ENCODE results near the gene UBQLN1. TPM values are rescaled to one million over a fixed set of nuclear protein-coding genes. Genes with fewer than 3 reads are reported as not detected.

Gene UBQLN1
- total RNA-seq, 1 experiment from 2014 or later = 162 TPM

DNA sequence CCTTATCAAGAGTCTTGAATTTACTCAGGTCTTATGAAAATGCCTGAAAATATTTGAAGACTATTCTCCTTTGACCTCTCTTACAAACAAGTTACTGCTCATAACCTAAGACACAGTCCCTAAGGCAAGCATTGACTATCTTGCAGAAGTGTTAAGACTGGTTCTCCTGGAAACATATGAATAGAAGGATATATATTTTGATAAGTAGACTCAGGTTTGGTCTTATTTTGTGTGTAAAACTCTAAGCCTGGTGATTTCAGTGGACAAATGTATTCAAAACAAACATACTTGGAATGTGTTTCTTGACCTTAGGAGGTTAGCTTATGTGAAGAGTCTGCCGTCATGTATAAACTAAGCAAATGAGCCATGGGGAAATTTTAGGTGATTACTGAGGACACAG, 7.5 kb upstream of the UBQLN1 start:
- POLR2A ChIA-PET (ENCODE audit: low non-redundant PET) = no interaction called here
- Histone ChIP-seq H3K4me3 (ENCODE audit: low read depth, low read length, poor library complexity, severe bottlenecking) (no peak overlapping the region), H3K9me3 (ENCODE audit: low read depth, low read length, poor library complexity, severe bottlenecking) (no peaks in the 10 kb centered on the region), H3K36me3 (ENCODE audit: insufficient read depth, low read length, poor library complexity, severe bottlenecking) (no peaks in the 10 kb centered on the region), H3K4me1 (ENCODE audit: insufficient read depth, low read length, poor library complexity, severe bottlenecking) (no peaks in the 10 kb centered on the region), H3K27me3 (replicated peaks; ENCODE audit: insufficient read depth, low read depth, low read length, poor library complexity) (no peaks in the 10 kb centered on the region), H3K27ac (ENCODE audit: low read depth, low read length, poor library complexity, severe bottlenecking) (no peak overlapping the region)
- intact Hi-C loops (cut with micrococcal nuclease; ENCODE audit: unreplicated experiment) = no loop called here
- CTCF ChIA-PET = no interaction called here
- TF ChIP-seq, protein P1, sequence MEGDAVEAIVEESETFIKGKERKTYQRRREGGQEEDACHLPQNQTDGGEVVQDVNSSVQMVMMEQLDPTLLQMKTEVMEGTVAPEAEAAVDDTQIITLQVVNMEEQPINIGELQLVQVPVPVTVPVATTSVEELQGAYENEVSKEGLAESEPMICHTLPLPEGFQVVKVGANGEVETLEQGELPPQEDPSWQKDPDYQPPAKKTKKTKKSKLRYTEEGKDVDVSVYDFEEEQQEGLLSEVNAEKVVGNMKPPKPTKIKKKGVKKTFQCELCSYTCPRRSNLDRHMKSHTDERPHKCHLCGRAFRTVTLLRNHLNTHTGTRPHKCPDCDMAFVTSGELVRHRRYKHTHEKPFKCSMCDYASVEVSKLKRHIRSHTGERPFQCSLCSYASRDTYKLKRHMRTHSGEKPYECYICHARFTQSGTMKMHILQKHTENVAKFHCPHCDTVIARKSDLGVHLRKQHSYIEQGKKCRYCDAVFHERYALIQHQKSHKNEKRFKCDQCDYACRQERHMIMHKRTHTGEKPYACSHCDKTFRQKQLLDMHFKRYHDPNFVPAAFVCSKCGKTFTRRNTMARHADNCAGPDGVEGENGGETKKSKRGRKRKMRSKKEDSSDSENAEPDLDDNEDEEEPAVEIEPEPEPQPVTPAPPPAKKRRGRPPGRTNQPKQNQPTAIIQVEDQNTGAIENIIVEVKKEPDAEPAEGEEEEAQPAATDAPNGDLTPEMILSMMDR (conservative IDR thresholded peaks at IDR 0.05; ENCODE audit: low read depth, low read length) = no peak
- TF ChIP-seq EZH2 (IDR thresholded peaks at IDR 0.05; ENCODE audit: borderline replicate concordance, low read depth, low read length, poor library complexity, severe bottlenecking) = no peak
- no TSS peak for BruUV-seq (replicated peaks)
- DNase-seq (ENCODE audit: low spot score) = no peak

DNA sequence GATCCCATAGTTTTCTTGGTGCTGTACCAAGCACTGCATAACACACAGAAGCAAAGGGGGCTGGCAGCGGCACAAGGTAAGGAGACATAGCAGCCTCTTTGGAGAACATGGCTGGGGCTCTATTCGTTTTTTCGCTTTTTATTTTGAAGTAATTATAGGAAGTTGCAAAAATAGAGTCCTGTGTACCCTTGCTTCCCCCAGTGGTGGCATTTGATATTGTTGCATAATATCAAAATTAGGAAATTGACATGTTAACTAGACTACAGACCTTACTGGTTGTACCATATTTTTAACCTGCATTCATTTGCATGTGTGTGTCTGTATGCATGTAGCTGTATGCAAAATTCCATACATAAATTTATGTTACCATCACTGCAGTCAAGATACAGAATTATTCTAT, 6.6 kb upstream of the UBQLN1 start:
- no peaks in the 10 kb centered on the region for H3K4me1 ChIP-seq (ENCODE audit: insufficient read depth, low read length, poor library complexity, severe bottlenecking)
- intact Hi-C loops (cut with micrococcal nuclease; ENCODE audit: unreplicated experiment) = no loop called here

DNA sequence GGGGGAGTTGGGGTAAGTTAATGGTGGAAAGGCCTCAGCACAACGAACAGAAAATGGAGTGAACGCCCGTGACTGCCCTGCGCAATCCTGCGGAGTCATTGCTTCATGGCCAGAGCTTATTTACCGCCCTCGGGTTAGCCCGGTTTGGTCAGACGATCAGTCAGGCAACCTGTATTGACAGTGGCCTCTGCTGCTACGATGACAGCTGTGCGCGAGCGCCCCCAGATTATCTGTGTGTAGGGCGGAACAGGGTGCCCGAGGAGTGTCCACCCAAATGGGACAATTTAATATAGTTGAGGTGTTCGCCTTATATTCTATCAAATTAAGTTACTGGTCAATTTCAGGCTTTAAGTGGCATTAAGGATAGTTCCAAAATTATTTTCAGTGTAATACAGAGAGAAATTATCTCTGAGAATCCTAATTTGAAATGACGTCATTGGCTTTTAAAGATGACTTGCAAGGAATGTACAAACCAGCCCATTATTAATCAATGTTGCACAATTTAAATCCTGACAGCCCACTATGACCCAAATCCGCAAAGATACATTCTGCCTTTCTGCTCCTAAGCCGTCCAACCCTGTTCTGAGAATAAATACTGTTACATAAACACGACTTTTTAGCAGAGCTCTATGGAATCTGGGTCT, 879 bp upstream of the UBQLN1 start:
- intact Hi-C loops (cut with micrococcal nuclease; ENCODE audit: unreplicated experiment) = loop anchor here (2.0 to 5.0 kb wide), 2 partner anchors 86 to 214 kb away; partner anchors contain the start of genes IDNK and KIF27
- H3K4me3 ChIP-seq (ENCODE audit: low read depth, low read length, poor library complexity, severe bottlenecking) = peak overlapping the region; percentile 95
- no peaks in the 10 kb centered on the region for H3K36me3 ChIP-seq (ENCODE audit: insufficient read depth, low read length, poor library complexity, severe bottlenecking)
- BruUV-seq (replicated peaks) = TSS peak; percentile 74
- no peaks in the 10 kb centered on the region for H3K27me3 ChIP-seq (replicated peaks; ENCODE audit: insufficient read depth, low read depth, low read length, poor library complexity)
- TF ChIP-seq EZH2 (IDR thresholded peaks at IDR 0.05; ENCODE audit: borderline replicate concordance, low read depth, low read length, poor library complexity, severe bottlenecking) = no peak
- TF ChIP-seq, protein P1 (conservative IDR thresholded peaks at IDR 0.05; ENCODE audit: low read depth, low read length) = 0 out of 2 replicates have a peak, but pooled peaks have one; percentile 17
- ChIA-PET POLR2A (ENCODE audit: low non-redundant PET) (no interaction called here), CTCF (no interaction called here)
- DNase-seq (ENCODE audit: low spot score) = peak; percentile 49
- peaks cover 8% of the 10 kb centered on the region for H3K9me3 ChIP-seq (ENCODE audit: low read depth, low read length, poor library complexity, severe bottlenecking)
- H3K4me1 ChIP-seq (ENCODE audit: insufficient read depth, low read length, poor library complexity, severe bottlenecking) = no peaks in the 10 kb centered on the region
- H3K27ac ChIP-seq (ENCODE audit: low read depth, low read length, poor library complexity, severe bottlenecking) = peak overlapping the region; percentile 100

More for the DNA sequence above, 6.6 kb upstream of the UBQLN1 start:
- ChIA-PET POLR2A (ENCODE audit: low non-redundant PET) (no interaction called here), CTCF (no interaction called here)
- Histone ChIP-seq H3K4me3 (ENCODE audit: low read depth, low read length, poor library complexity, severe bottlenecking) (no peak overlapping the region), H3K27me3 (replicated peaks; ENCODE audit: insufficient read depth, low read depth, low read length, poor library complexity) (no peaks in the 10 kb centered on the region), H3K36me3 (ENCODE audit: insufficient read depth, low read length, poor library complexity, severe bottlenecking) (no peaks in the 10 kb centered on the region), H3K9me3 (ENCODE audit: low read depth, low read length, poor library complexity, severe bottlenecking) (no peaks in the 10 kb centered on the region), H3K27ac (ENCODE audit: low read depth, low read length, poor library complexity, severe bottlenecking) (no peak overlapping the region)
- DNase-seq (ENCODE audit: low spot score) = peak; percentile 13
- TF ChIP-seq, protein P1 (conservative IDR thresholded peaks at IDR 0.05; ENCODE audit: low read depth, low read length) = peak; percentile 52
- no peak for TF ChIP-seq EZH2 (IDR thresholded peaks at IDR 0.05; ENCODE audit: borderline replicate concordance, low read depth, low read length, poor library complexity, severe bottlenecking)
- no TSS peak for BruUV-seq (replicated peaks)
